ENCODE measurements around the gene CSRP2.

Gene CSRP2

DNA sequence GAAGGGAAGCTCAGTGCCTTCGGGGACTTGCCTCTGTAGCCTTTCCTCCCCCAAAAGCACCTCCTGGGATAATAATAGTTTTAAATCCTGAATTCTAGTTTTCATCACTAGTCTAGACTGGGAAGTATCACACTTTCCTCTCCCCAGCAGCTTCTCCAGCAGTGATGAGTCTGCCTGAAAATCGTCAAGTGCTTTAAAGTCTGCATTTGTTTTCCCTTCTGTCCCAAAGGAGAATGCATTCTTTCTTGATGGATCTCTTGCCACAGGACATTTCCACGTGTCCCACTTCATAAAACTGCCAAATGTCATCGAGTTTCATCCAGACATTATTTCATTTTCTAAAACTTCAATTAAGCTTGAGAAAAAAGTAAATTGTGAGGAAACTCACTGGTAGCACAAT is 15.0 kb downstream of the CSRP2 start:
- DNase-seq (ENCODE audit: low read depth in 2 of 2, low spot score in 1 of 2): no peak

DNA sequence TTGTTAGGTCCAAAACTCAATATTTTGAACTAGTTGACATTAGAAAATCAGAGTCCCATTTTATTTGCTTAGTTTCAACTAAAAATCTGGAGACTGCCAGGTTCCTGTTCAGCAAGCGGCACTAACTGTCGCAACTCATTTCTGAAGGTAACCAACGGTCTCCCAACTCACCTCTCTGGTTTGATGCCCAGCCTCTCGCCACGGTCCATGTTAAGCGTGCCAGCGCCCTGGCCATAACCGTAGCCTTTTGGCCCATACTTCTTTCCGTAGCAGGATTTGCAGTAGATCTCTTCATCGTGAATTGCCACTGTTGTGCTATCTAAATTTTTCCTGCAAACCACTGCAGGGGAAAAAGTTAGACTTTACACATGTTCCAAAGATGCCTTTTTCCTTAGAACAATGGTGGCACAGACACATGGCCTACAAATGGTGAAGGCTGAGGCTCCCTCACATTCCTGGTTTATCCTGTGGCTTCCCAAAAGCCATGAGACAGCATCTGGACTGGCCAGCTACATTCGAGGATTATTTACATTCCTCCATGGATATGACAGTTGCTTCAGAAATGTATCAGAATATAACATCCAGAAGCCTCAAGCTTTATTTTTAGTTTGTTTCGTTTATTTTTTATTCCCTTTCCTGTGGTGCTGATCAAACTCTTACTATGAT is 15.7 kb downstream of the CSRP2 start:
- no peak for DNase-seq (ENCODE audit: low read depth in 2 of 2, low spot score in 1 of 2)

DNA sequence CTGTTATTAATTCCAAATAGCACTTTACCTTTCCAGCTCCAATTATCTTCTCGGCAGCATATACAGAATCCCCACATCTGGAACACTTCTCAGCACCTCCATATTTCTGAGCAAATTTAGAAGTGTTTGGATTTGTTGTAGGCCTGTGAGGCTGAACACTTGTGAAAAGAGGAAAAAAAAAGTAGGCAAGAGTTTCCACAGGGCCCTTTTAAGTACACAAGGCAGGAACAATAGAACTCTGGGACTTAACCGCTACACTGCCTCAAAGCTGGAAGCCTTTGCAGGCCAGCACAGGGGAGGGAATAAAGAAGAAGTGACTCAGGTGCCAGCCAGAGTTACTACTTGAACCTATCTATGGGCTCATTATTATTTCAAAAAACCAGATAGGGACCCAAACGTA is 18.6 kb downstream of the CSRP2 start:
- no peak for DNase-seq (ENCODE audit: low read depth in 2 of 2, low spot score in 1 of 2)

DNA sequence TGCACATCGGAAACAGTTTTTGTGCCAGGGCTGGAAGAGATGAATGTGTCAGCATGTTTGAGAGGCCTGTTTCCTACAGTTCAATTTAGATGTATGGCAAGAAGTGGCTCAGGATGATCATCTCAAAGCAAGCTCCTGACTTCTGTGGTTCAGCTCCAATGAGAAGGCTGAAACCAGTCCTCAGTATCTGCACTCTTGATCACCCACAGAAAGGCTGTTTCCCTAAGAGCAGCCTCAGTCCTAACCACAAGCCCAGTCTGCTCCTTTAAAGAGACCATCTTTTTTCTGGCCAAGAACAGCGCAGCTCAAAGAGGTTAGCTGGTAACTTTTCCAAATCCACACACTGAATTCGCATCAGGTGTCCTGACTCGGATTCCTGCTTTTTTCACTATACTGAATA is 19.2 kb downstream of the CSRP2 start:
- no peak for DNase-seq (ENCODE audit: low read depth in 2 of 2, low spot score in 1 of 2)

DNA sequence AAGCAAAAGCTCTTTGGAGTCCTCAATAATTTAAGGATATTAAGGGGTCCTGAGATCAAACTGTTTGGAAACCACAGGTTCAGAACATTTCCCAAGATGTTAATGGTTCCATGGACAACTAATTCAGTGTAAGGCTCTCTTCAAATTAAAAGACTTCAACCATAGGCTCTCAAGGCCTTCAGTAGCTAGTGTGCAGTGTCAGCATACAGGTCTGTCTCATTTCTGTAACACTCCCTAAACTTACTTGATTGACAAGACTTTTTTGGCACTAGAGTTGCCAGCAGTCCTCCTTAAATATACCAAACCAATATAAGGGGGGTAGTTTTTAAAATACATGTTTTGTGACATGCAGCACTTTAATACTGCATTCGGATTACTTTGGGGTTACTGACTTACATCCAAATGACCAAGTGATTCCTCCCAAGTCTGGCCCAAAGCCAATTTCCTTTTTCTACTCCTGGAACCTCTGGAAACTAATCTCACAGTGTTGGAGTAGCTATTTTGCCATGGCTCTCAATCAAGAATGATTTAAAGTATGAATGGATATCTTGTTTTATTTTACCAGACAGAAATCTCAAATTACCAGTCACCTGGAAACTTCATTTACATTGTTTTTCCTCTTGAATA is 22.7 kb downstream of the CSRP2 start:
- no peak for DNase-seq (ENCODE audit: low read depth in 2 of 2, low spot score in 1 of 2)

DNA sequence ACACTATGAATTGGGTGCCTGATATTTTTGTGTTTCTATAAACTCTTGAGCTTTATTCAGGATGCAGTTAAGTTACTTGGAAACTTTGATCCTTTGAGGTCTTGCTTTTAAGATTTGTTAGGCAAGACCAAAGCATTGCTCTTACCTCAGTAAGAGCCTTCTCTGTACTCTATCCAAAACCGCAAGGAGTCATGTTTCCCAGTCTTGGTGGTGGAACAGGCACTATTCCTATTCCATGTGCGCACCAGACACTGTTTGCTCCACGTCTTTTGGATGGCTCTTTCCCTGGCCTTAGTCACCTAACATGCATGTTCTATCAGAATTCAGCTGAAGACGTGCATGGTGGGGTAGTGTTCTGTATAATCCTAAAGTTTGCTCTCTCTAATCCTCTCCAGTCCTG is 23.5 kb downstream of the CSRP2 start:
- DNase-seq (ENCODE audit: low read depth in 2 of 2, low spot score in 1 of 2): no peak

DNA sequence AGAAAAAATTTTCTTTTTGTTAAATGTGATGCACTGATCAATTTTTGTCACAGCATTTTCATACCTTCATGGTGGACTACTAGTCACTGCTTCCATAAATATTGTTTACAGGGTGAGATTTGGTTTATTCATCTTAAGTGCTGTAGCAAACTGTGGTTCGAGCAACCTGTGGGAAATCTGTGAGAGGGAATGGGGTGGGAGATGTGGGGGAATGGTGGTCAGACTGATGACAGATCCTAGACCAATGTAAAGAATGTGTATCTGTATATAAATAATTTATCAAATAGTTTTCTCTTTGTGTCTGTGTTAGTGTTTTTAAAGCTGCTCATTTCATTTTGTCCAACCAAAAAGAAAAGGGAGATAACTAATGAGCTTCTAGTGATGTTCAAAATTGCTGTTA is 26.7 kb downstream of the CSRP2 start:
- DNase-seq (ENCODE audit: low read depth in 2 of 2, low spot score in 1 of 2): no peak

DNA sequence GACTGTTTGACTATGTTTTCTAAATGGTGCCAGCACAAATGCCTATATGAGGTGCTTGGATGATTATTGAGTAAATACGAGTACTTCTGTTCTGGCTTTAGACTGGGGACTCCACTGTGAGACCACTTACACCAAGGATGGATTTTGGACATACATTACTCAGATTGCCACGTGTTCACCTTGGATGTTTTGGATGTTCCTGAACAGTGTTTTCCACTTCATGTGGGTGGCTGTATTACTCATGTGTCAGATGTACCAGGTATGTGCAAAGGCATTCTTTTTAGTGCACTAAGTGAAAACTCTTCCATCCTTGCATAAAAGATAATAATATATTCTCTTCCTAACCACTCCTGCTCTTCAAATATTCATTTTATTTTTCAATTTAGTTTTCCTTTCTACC is 30.7 kb downstream of the CSRP2 start:
- DNase-seq (ENCODE audit: low read depth in 2 of 2, low spot score in 1 of 2): no peak

DNA sequence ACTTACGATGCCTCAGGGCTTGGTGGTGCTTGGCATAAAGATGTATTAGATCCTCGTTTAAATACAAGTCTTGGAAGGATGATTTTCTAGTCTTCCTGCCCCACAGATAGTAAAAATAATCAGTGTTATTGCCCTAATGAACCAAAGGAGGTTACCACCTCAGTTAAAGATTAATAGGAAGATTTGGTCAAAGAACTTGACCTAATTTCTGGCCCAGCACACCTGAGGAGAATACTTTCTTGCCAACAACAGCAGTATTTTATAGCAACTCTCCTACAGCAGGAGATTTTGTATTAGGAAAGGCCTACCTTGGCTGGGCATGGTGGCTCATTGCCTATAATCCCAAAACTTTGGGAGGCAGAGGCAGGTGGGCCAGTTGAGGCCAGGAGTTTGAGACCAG is 31.6 kb downstream of the CSRP2 start:
- DNase-seq (ENCODE audit: low read depth in 2 of 2, low spot score in 1 of 2): no peak

DNA sequence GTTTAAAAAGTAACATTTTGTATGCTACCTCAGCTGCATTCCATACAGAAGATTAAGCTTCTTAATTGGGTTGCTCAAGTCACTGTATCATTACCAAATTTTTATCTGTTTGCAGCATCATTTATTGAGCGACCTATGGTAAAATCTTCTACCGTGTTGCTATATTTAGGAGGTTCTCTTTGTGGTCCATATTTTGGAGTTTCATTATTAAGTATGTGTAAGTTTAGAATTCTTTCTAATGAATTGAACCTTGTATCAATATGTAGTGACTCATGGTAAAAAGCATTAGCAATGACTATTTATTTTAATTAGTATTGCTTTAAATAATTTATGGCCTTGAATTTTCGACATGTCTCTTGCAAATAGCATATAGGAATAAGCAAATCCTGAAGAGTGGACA is 42.2 kb downstream of the CSRP2 start:
- DNase-seq (ENCODE audit: low read depth in 2 of 2, low spot score in 1 of 2): no peak

DNA sequence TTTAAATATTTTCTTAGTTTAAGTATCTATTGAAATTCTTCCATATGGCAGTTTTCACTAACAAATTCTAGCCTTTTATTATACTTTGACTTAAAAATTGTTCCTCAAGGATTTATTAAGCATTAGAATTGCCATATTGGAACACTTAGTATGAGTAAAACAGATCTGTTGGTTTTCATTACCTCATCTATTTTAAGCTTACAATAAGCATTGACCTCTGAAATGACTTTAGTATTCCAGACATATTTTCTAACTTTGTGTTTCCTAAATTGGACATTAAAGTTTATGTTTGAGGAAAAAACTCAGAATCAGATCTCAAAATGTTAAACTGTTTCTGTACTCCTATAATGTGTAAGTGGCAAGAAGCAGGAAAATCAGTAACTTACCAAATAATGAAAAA is 48.4 kb downstream of the CSRP2 start:
- no peak for DNase-seq (ENCODE audit: low read depth in 2 of 2, low spot score in 1 of 2)

DNA sequence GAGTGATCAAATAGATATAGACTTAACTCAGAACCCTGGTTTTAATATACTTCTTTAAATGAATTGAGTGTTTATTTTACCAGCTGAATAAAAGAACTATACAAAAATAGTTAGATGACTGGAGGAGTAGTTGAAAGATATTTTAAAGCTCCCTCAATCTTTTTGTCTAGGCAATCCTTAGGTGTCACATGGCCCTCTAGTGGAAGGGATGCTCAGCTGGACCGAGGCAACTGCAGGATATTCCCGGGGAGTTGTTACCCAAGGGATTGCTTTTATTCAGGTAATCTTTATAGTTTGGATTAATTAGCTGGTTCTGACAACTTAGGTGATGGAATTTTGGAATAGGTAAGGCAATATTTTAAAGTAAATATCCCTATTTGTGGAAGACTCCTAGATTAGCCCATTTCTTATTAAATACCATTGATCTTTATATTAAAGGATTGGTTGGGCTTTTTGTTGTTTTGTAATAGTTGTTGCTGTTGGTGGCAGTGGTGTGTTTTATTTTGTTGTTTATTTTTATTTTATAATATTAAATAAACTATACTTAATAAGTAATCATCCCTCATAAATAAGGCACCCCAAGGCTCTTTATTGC is 57.8 kb downstream of the CSRP2 start:
- no peak for DNase-seq (ENCODE audit: low read depth in 2 of 2, low spot score in 1 of 2)

DNA sequence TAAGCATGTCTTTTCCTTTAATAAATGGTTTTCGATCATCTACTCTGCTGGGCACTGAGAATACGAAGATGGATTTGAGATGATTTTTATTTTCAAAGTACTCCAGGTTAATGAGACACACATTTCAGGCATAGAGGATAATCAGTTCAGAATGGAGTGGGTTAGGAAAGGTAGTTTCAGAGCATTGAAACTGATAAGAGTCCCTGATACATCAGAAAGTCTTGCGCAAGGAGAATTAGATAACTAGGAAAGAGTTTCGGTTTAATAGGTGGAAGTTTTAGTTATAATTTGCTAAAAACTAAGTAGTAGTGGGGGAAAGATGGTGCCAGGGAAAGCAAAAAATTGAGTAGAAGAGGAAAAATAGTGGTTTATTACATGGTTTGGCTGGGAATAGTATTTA is 64.8 kb downstream of the CSRP2 start:
- no peak for DNase-seq (ENCODE audit: low read depth in 2 of 2, low spot score in 1 of 2)

DNA sequence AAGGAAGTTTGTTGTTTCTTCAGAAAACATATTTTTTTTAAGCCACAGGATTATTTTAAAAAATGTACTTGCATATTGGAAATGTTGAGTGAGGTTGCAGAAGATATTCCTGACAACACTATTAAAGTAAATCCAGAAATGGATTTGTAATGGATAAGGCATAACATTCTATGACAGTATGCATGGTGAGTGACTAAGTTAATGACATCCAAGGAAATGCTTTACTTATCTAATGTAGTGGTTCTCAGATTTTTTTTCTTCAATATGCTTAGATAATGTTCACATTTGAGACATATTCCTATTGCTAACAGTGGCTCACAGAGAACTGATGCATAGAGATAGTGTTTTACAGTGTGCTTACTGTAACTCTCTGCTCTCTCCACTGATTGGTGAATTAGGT is 65.6 kb downstream of the CSRP2 start:
- DNase-seq (ENCODE audit: low read depth in 2 of 2, low spot score in 1 of 2): no peak

DNA sequence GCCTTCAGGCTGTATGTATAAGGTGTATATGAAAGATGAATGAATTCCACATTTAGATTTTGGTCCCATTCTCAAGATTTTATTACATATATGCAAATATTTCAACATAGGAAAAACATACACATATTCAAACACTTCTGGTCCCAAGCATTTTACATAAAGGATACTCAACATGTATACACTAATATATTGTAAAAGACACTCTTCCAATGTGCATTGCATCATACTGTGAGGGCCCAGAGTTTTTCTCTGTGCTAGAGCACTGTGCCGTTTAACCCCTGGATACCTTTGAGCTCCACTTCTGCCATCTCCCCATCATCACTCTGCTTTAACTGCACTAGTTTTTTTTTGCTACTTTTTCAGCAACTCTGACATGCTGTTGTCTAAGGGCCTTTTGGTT is 66.8 kb downstream of the CSRP2 start:
- no peak for DNase-seq (ENCODE audit: low read depth in 2 of 2, low spot score in 1 of 2)

DNA sequence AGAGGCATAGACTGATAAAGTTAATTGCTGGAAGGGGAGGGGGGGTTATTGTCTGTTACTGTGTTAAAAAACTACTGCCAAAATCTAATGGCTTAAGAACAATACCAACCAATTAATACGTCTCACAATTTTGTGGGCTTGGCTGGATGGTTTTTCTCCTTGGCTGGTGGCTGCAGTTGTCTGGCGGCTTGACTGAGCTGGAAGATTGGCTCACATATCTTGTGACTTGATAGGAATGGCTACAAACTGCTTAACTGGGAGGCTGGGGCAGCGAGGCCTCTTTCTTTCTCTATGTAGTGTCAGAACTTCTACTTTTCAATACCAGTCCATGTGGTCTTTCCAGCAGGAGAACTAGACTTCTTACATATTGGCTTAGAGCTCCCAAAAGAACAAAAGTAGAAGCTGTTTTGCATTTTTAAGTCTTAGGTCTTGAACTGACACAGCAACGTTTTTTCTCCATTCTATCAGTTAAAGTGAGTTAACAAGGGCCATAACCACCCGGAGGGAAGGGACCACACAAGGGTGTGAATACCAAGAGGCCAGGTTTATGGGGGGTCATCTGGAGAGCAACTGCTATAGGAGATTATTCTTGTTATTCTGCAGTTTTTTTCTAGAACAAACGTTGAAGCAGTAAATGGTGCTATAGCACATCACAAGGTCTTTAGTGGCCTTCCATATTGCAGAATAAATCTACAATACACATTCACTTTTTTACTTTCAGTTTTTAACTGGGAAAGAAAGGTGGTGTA is 68.0 kb downstream of the CSRP2 start:
- no peak for DNase-seq (ENCODE audit: low read depth in 2 of 2, low spot score in 1 of 2)

All from stimulated activated CD8-positive, alpha-beta memory T cell treated with anti-CD3 and anti-CD28 coated beads, Interleukin-4, amount 100 ng/mL, for 4 hours (primary cell).